GM12878 (cell line): Measurements from ENCODE around the gene NIPAL3. TPM values are rescaled to one million over a fixed set of nuclear protein-coding genes. Genes with fewer than 3 reads are reported as not detected.

Experiments used
- ATAC-seq: fragments of 200-7000 bp; cut with Tn5 transposase; 3 replicates; pipeline ENCODE4 v1.9.1; 2020; ENCODE audit warnings: mild to moderate bottlenecking, moderate library complexity
- BruUV-seq: library from RNA; stranded (reverse); fragments of 400-500 nt; replicated peaks from 2 replicates; lab custom pipeline; 2021; lab: Mats Ljungman, UMichigan
- CTCF ChIA-PET: fragments of 300-600 bp; sonication (Branson Sonifier 250); formaldehyde crosslinking; extraction: SDS; loops from one replicate; lab custom pipeline; 2021; ENCODE audit warnings: inconsistent platforms; lab: Yijun Ruan, JAX
- POLR2A ChIA-PET: fragments of 350-600 bp; formaldehyde crosslinking; extraction: SDS; loops from one replicate; lab custom pipeline; 2021; ENCODE audit warnings: inconsistent platforms; lab: Charles Lee
- RAD21 ChIA-PET: fragments of 300-600 bp; sonication (Branson Sonifier 250); formaldehyde crosslinking; loops from one replicate; lab custom pipeline; 2023; ENCODE audit warnings: antibody characterized with exemption; ENCODE audit not compliant: unreplicated experiment; lab: Charles Lee
- SMC1A ChIA-PET: fragments of 300-600 bp; sonication (Branson Sonifier 250); formaldehyde crosslinking; loops from one replicate; lab custom pipeline; 2023; ENCODE audit not compliant: unreplicated experiment, uncharacterized antibody; lab: Charles Lee
- DNase-seq: peaks from one replicate; pipeline ENCODE4 v3.0.0-alpha.2; 2011; ENCODE audit warnings: low read depth, low spot score
- FAIRE-seq: peaks from 3 replicates; lab custom pipeline; 2011; peaks lifted over from hg19 to GRCh38; lab: Jason Lieb, UNC
- H2AFZ ChIP-seq: 2 replicates; pipeline ENCODE4 v1.6.0; 2011; ENCODE audit warnings: low read depth, low read length, control low read depth; ENCODE audit not compliant: control insufficient read depth
- H3K27ac ChIP-seq: 2 replicates; pipeline ENCODE4 v1.5.1; 2011; ENCODE audit warnings: control low read depth; ENCODE audit not compliant: control insufficient read depth, insufficient read depth
- H3K27me3 ChIP-seq, 2 experiments: replicated peaks in 1 of 2; 2 replicates each; pipeline versions ENCODE4 v1.6.0 to v1.6.1; 2011; ENCODE audit warnings: low read length in 1 of 2; ENCODE audit not compliant: control insufficient read depth in 2 of 2, insufficient read depth in 2 of 2
- H3K36me3 ChIP-seq, 2 experiments: 2 replicates each; pipeline ENCODE4 v1.5.1; 2011; ENCODE audit warnings: low read length in 1 of 2; ENCODE audit not compliant: control insufficient read depth in 2 of 2, insufficient read depth in 2 of 2
- H3K4me1 ChIP-seq: 2 replicates; pipeline ENCODE4 v1.6.1; 2011; ENCODE audit warnings: mild to moderate bottlenecking, low read length, moderate library complexity, mixed read lengths; ENCODE audit not compliant: control insufficient read depth, insufficient read depth
- H3K4me2 ChIP-seq: 2 replicates; pipeline ENCODE4 v1.6.0; 2011; ENCODE audit warnings: control low read depth; ENCODE audit not compliant: control insufficient read depth, insufficient read depth
- H3K4me3 ChIP-seq: fragments of 200-600 bp; sonication (generic); 2 replicates; pipeline ENCODE4 v1.5.1; 2016
- H3K79me2 ChIP-seq: 2 replicates; pipeline ENCODE4 v1.6.0; 2011; ENCODE audit warnings: low read length; ENCODE audit not compliant: control insufficient read depth, insufficient read depth
- H3K9ac ChIP-seq: 2 replicates; pipeline ENCODE4 v1.8.0; 2011; ENCODE audit warnings: low read length, control low read depth, mixed read lengths; ENCODE audit not compliant: control insufficient read depth, insufficient read depth
- H3K9me3 ChIP-seq: replicated peaks from 3 replicates; pipeline ENCODE4 v1.5.1; 2011; ENCODE audit warnings: mild to moderate bottlenecking, low read length; ENCODE audit not compliant: control insufficient read depth, insufficient read depth
- H4K20me1 ChIP-seq: 2 replicates; pipeline ENCODE4 v1.6.0; 2011; ENCODE audit not compliant: control insufficient read depth, insufficient read depth
- BCL3 ChIP-seq: IDR thresholded peaks from 2 replicates; pipeline ENCODE4 v1.6.1; 2011; ENCODE audit warnings: borderline replicate concordance, low read depth, mild to moderate bottlenecking, moderate library complexity, low read length; ENCODE audit not compliant: insufficient read depth, poor library complexity, severe bottlenecking
- BHLHE40 ChIP-seq, 2 experiments: fragments of 450-650 bp in 1 of 2; IDR thresholded peaks; 2 replicates each; pipeline ENCODE4 v1.6.1; 2011 to 2017; ENCODE audit warnings: low read depth in 2 of 2, borderline replicate concordance in 1 of 2, improper control_type of control experiment in 1 of 2, low read length in 1 of 2, mild to moderate bottlenecking in 1 of 2
- CHD2 ChIP-seq: IDR thresholded peaks from 2 replicates; pipeline ENCODE4 v1.6.1; 2011; ENCODE audit warnings: low read depth, low read length, improper control_type of control experiment, borderline replicate concordance
- DPF2 ChIP-seq: fragments of 450-650 bp; IDR thresholded peaks from 2 replicates; pipeline ENCODE4 v1.6.1; 2017; ENCODE audit warnings: mild to moderate bottlenecking
- IKZF1 ChIP-seq: fragments of 450-650 bp; conservative IDR thresholded peaks from 2 replicates; pipeline ENCODE4 v1.6.1; 2017; ENCODE audit warnings: antibody characterized with exemption, mild to moderate bottlenecking
- KDM1A ChIP-seq: fragments of 200-600 bp; sonication (generic); IDR thresholded peaks from 2 replicates; pipeline ENCODE4 v1.6.1; 2016; ENCODE audit warnings: borderline replicate concordance
- PAX5 ChIP-seq: IDR thresholded peaks from 2 replicates; pipeline ENCODE4 v1.6.1; 2011; ENCODE audit warnings: low read depth, low read length, borderline replicate concordance
- PBX3 ChIP-seq: IDR thresholded peaks from 2 replicates; pipeline ENCODE4 v1.6.1; 2011; ENCODE audit warnings: mild to moderate bottlenecking, low read depth, low read length, moderate library complexity; ENCODE audit not compliant: insufficient replicate concordance
- SMARCA5 ChIP-seq: fragments of 450-650 bp; IDR thresholded peaks from 2 replicates; pipeline ENCODE4 v1.6.1; 2017; ENCODE audit warnings: mild to moderate bottlenecking
- SUPT20H ChIP-seq: IDR thresholded peaks from 2 replicates; pipeline ENCODE4 v1.6.1; 2011; ENCODE audit warnings: low read depth, mild to moderate bottlenecking, low read length, moderate library complexity, borderline replicate concordance; ENCODE audit not compliant: control insufficient read depth
- YY1 ChIP-seq: IDR thresholded peaks from 2 replicates; pipeline ENCODE4 v1.6.1; 2011; ENCODE audit warnings: low read depth, mild to moderate bottlenecking, low read length
- ZNF274 ChIP-seq: IDR thresholded peaks from one replicate; pipeline ENCODE4 v1.8.0; 2011; ENCODE audit not compliant: insufficient read length, insufficient read depth
- WGBS: methylation state at CpG from one replicate; pipeline ENCODE4 v1.1.6; 2016; ENCODE audit warnings: low lambda C conversion rate; ENCODE audit not compliant: insufficient replicate concordance, insufficient coverage; ENCODE audit errors: missing lambda C conversion rate; 5-methylcytosine and 5-hydroxymethylcytosine counted together
- in situ Hi-C: fragments of 300-500 bp; cut with MboI; formaldehyde crosslinking; loops from 9 replicates; pipeline ENCODE4 v1.14.3; 2018; ENCODE audit warnings: mixed read lengths
- intact Hi-C: fragments of 100-400 bp; cut with micrococcal nuclease; formaldehyde crosslinking; loops from one replicate; pipeline ENCODE4 v1.14.2; 2022; ENCODE audit not compliant: unreplicated experiment
- polyA plus RNA-seq, 11 experiments: library from polyadenylated mRNA; depleted of rRNA in 4 of 11; unstranded in 6 of 11; stranded (reverse) in 5 of 11; fragments of >200 nt; fragmentation: Nextera tagmentation in 4 of 11; fragmentation: Illumina TruSeq in 1 of 11; extraction: Ambion mirVana in 4 of 11; extraction: Trizol in 1 of 11; gene quantifications; 1 replicate in 1 of 11; 2 replicates in 10 of 11; pipeline versions ENCODE4 v1.2.1 to v1.2.3, GENCODE V29; 2011 to 2016; ENCODE audit warnings: inconsistent platforms in 2 of 11, missing spikeins in 2 of 11, low read depth in 1 of 11
- total RNA-seq, 4 experiments: library from RNA; depleted of rRNA in 3 of 4; stranded (reverse); fragments of >200 nt in 3 of 4; fragmentation: Illumina TruSeq in 1 of 4; extraction: Trizol in 1 of 4; gene quantifications; 2 replicates each; pipeline versions ENCODE4 v1.2.1 to v1.2.3, GENCODE V29; 2013 to 2021

NIPAL3 gene
- total and polyA plus RNA-seq, 10 of the 15 experiments (the other 5 are each of a cell fraction or from before 2014, with no cell fraction given) = 2.1 to 9.4 (median 4.2) TPM

GRCh38 chr1:24379733-24380315 is 35.8 kb upstream of the NIPAL3 start:
- SMC1A ChIA-PET = interaction anchor here (0.7 to 3.6 kb wide), 2 partner anchors 11 to 12 kb away, joined by 3 to 16 read pairs; no protein-coding TSS in a partner anchor
- no peak for FAIRE-seq

GRCh38 chr1:24380508-24380907 is 35.1 kb upstream of the NIPAL3 start:
- ChIA-PET RAD21 (interaction anchor here (0.6 to 3.8 kb wide), 2 partner anchors 11 to 385 kb away, joined by 3 to 12 read pairs; no protein-coding TSS in a partner anchor), SMC1A (interaction anchor here (3.6 kb wide), 1 partner anchor 11 kb away, joined by 16 read pairs; no protein-coding TSS in a partner anchor), POLR2A (interaction anchor here (0.6 kb wide), 1 partner anchor 438 kb away, joined by 3 read pairs; no protein-coding TSS in a partner anchor), CTCF (interaction anchor here (1.1 to 3.2 kb wide), 3 partner anchors 10 to 230 kb away, joined by 7 to 9 read pairs (median 9); no protein-coding TSS in a partner anchor)
- no peak for DNase-seq
- TF ChIP-seq YY1 = no peak
- TF ChIP-seq KDM1A = no peak
- TF ChIP-seq SMARCA5 = no peak
- no peak for TF ChIP-seq BCL3
- TF ChIP-seq ZNF274 = no peak
- no peak for TF ChIP-seq PAX5
- no peak for TF ChIP-seq PBX3
- TF ChIP-seq BHLHE40 (IDR thresholded peaks at IDR 0.05; ENCODE audit: borderline replicate concordance in 1 of 2, low read depth in 2 of 2, low read length in 1 of 2) = no peak
- H3K9ac ChIP-seq = no peak overlapping the region
- H4K20me1 ChIP-seq = no peaks in the 10 kb centered on the region
- no peaks in the 10 kb centered on the region for H3K79me2 ChIP-seq
- BruUV-seq = no TSS peak
- H2AFZ ChIP-seq = no peak overlapping the region
- no peak for ATAC-seq
- no peak overlapping the region for H3K4me2 ChIP-seq
- no peaks in the 10 kb centered on the region for H3K9me3 ChIP-seq
- H3K27me3 ChIP-seq = no peaks in the 10 kb centered on the region
- 77% methylated on average over 5 of the region's 5 CpGs for WGBS
- no peak overlapping the region for H3K27ac ChIP-seq
- no peak for FAIRE-seq
- intact Hi-C loops (no loop called here), in situ Hi-C loops (no loop called here)
- H3K36me3 ChIP-seq = no peaks in the 10 kb centered on the region
- no peak overlapping the region for H3K4me3 ChIP-seq
- peaks cover 18% of the 10 kb centered on the region for H3K4me1 ChIP-seq

More at GRCh38 chr1:24379733-24380315, 35.8 kb upstream of the NIPAL3 start:
- Histone ChIP-seq H3K36me3 (no peaks in the 10 kb centered on the region), H4K20me1 (no peaks in the 10 kb centered on the region), H3K27ac (no peak overlapping the region), H3K4me2 (no peak overlapping the region), H3K27me3 (no peaks in the 10 kb centered on the region), H3K9ac (no peak overlapping the region), H3K9me3 (no peaks in the 10 kb centered on the region), H2AFZ (no peak overlapping the region)
- intact Hi-C loops = no loop called here
- no peak for DNase-seq
- in situ Hi-C loops = no loop called here
- POLR2A ChIA-PET = no interaction called here
- 71% methylated on average over 8 of the region's 8 CpGs for WGBS
- BruUV-seq = no TSS peak
- RAD21 ChIA-PET = interaction anchor here (0.6 to 3.8 kb wide), 2 partner anchors 11 to 385 kb away, joined by 3 to 12 read pairs; no protein-coding TSS in a partner anchor
- no peak for TF ChIP-seq CHD2
- TF ChIP-seq SUPT20H = no peak
- no peak for TF ChIP-seq DPF2
- TF ChIP-seq IKZF1 = no peak
- TF ChIP-seq, all 136 proteins: peak for 0
- Histone ChIP-seq H3K4me1 (peaks cover 11% of the 10 kb centered on the region), H3K4me3 (no peak overlapping the region), H3K79me2 (no peaks in the 10 kb centered on the region)
- CTCF ChIA-PET = interaction anchor here (1.1 to 3.2 kb wide), 3 partner anchors 12 to 229 kb away, joined by 5 to 9 read pairs (median 9); no protein-coding TSS in a partner anchor
- no peak for ATAC-seq
